LNCaP clone FGC (cell line): ENCODE results near the gene TOE1.

ENCODE experiments used
- DNase-seq: peaks from one replicate; pipeline ENCODE4 v3.0.0-alpha.2; 2011; ENCODE audit warnings: low read depth
- H3K4me3 ChIP-seq: 2 replicates; pipeline ENCODE4 v1.5.1; 2011; ENCODE audit warnings: mild to moderate bottlenecking, low read depth, low read length, control low read depth
- CTCF ChIP-seq: IDR thresholded peaks from 2 replicates; pipeline ENCODE4 v1.5.1; 2012; ENCODE audit warnings: mild to moderate bottlenecking; ENCODE audit not compliant: control insufficient read depth, insufficient read depth; ENCODE audit errors: extremely low read depth

The TOE1 gene

GRCh38 chr1:45314266-45314665, 25.7 kb upstream of the TOE1 start:
- DNase-seq = peak; percentile 57
- no peak for TF ChIP-seq CTCF
- no peak overlapping the region for H3K4me3 ChIP-seq

DNA sequence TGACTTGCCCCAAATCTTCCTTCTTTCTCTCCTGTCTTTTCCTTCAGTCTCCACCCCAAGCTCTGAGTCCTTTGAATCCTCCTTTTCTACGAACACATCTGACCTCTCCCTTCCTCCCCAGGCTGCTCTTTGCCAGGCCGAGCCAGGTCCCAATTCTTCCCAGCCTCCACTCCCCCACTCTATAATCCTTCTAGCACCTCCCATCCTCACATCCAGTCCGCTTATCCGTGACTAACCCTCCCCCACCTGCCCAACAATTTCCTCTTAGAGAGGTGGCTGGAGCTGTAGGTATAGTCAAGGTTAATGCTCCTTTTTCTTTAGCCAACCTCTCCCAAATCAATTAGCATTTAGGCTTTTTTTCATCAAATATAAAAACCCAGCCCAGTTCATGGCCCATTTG, 22.8 kb upstream of the TOE1 start:
- no peak for DNase-seq
- H3K4me3 ChIP-seq = no peak overlapping the region
- TF ChIP-seq CTCF = no peak

- no peak for TF ChIP-seq CTCF
- no peak for DNase-seq
- H3K4me3 ChIP-seq = no peak overlapping the region
These were observed 20.2 kb upstream of the TOE1 start for GRCh38 chr1:45319761-45320160.

DNA sequence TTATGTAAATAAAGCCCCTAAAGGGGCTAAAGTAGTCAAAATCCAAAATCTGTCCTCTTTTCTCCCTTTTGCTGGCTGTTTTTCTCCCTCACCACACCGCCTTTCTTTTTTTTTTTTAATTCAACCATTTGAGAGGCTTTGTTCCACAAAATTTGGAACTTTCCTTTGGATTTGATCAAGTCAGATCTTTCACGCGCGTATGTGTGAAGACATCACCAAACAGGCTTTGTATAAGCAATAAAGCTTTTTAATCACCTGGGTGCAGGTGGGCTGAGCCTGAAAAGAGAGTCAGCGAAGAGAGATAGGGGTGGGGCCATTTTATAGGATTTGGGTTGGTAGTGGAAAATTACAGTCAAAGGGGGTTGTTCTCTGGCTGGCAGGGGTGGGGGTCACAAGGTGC, 18.5 kb upstream of the TOE1 start:
- no peak for DNase-seq
- no peak overlapping the region for H3K4me3 ChIP-seq
- no peak for TF ChIP-seq CTCF

DNA sequence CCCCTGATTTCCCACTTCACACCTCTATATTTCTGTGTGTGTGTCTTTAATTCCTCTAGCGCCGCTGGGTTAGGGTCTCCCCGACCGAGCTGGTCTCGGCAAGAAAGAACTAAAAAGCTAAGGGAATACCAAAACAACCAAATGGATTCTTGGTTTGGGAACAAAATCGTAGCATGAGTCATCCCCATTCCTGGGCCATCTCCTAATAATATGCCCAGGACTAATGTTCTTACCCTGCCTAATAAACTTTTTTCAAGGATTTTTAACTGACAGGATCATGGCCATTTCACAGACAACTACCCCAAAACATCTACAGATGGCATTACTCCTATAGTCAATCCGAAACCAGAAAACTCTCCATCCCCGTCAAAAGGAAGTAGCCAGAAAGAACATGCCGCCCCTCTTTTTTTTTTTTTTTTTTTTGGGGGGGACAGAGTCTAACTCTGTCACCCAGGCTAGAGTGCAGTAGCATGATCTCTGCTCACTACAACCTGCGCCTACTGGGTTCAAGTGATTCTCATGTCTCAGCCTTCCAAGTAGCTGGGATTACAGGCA, 17.4 kb upstream of the TOE1 start:
- DNase-seq = no peak
- TF ChIP-seq CTCF = no peak
- H3K4me3 ChIP-seq = no peak overlapping the region

DNA sequence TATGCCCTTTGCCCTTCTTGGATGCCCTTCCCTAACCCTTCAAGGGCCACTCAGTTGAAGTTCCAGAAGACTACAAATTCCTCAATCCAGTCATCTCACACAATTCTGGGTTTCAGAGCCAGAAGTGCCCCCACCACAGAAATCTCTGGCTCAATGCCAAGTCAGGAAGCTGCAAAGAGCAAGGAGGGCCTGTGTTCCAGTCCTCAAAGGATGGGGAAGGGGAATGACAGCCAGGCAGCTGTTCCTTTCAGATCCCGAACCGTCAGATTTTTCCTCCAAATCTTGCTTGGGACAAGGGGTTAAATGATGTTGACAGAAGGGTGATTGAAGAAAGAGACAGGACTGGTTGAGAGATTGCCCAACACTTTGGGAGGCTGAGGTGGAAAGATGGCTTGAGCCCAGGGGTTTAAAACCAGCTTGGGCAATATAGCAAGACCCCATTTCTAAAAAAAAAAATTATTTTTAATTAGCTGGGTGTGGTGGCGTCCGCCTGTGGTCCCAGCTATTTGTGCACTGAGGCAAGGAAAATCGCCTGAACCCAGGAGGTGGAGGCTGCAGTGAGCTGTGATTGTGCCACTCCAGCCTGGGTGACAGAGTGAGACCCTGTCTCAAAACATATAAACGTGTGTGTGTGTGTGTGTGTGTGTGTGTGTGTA, 14.0 kb upstream of the TOE1 start:
- no peak for TF ChIP-seq CTCF
- no peak for DNase-seq

More for the DNA sequence above, 14.0 kb upstream of the TOE1 start:
- H3K4me3 ChIP-seq = no peak overlapping the region
